CD4-positive, alpha-beta T cell (primary cell): ENCODE results near the gene LINGO1. TPM values are rescaled to one million over a fixed set of nuclear protein-coding genes. Genes with fewer than 3 reads are reported as not detected.

ENCODE experiments used
- ATAC-seq: fragments of 200-7000 bp; cut with Tn5 transposase; one replicate; pipeline ENCODE4 v1.10.0; 2022; ENCODE audit warnings: mild to moderate bottlenecking; ENCODE audit not compliant: poor library complexity
- CTCF ChIA-PET: fragments of 350-600 bp; sonication (Branson Sonifier 250); formaldehyde crosslinking; loops from one replicate; lab custom pipeline; 2021; ENCODE audit warnings: antibody characterized with exemption, inconsistent platforms; lab: Charles Lee
- POLR2A ChIA-PET: fragments of 350-600 bp; sonication (Branson Sonifier 250); formaldehyde crosslinking; loops from one replicate; lab custom pipeline; 2021; ENCODE audit warnings: antibody characterized with exemption, inconsistent platforms; lab: Charles Lee
- DNase-seq, 14 experiments: peaks; one replicate each; pipeline ENCODE4 v3.0.0-alpha.2; 2013 to 2020; ENCODE audit warnings: mixed read lengths in 2 of 14
- H3K27ac ChIP-seq, 2 donors: one replicate each; pipeline versions ENCODE4 v1.5.1 to v1.7.0; 2013; ENCODE audit warnings: low read length in 2 of 2, low read depth in 1 of 2, mild to moderate bottlenecking in 1 of 2
- H3K27me3 ChIP-seq, 2 experiments: 1 replicate in 1 of 2; 2 replicates in 1 of 2; pipeline versions ENCODE4 v1.6.1 to v1.7.0; 2013; ENCODE audit warnings: low read length in 2 of 2, control low read depth in 1 of 2, mild to moderate bottlenecking in 1 of 2, moderate library complexity in 1 of 2; ENCODE audit not compliant: insufficient read depth in 2 of 2, control insufficient read depth in 1 of 2
- H3K36me3 ChIP-seq: one replicate; pipeline ENCODE4 v1.6.1; 2013; ENCODE audit warnings: low read length, control low read depth; ENCODE audit not compliant: insufficient read depth
- H3K4me1 ChIP-seq: one replicate; pipeline ENCODE4 v1.6.1; 2013; ENCODE audit warnings: low read length, control low read depth; ENCODE audit not compliant: insufficient read depth
- H3K4me3 ChIP-seq: one replicate; pipeline ENCODE4 v1.5.1; 2013; ENCODE audit warnings: mild to moderate bottlenecking, low read length, moderate library complexity
- H3K9me3 ChIP-seq, 2 experiments: 1 replicate in 1 of 2; 2 replicates in 1 of 2; pipeline versions ENCODE4 v1.6.1 to v1.7.0; 2013; ENCODE audit warnings: low read length in 2 of 2, mild to moderate bottlenecking in 2 of 2, control low read depth in 1 of 2, moderate library complexity in 1 of 2; ENCODE audit not compliant: control insufficient read depth in 1 of 2, insufficient read depth in 1 of 2
- H3K27ac Mint-ChIP-seq: one replicate; pipeline ENCODE4 v1.8.0; 2020; ENCODE audit warnings: mixed read lengths
- H3K27me3 Mint-ChIP-seq: one replicate; pipeline ENCODE4 v1.8.0; 2021; ENCODE audit warnings: mixed read lengths
- H3K36me3 Mint-ChIP-seq: one replicate; pipeline ENCODE4 v1.8.0; 2021; ENCODE audit warnings: low read depth, mixed read lengths
- H3K4me1 Mint-ChIP-seq: one replicate; pipeline ENCODE4 v1.8.0; 2021; ENCODE audit warnings: low read depth, mixed read lengths
- H3K4me3 Mint-ChIP-seq: one replicate; pipeline ENCODE4 v1.8.0; 2020; ENCODE audit warnings: mild to moderate bottlenecking, mixed read lengths
- H3K9me3 Mint-ChIP-seq: one replicate; pipeline ENCODE4 v1.8.0; 2020; ENCODE audit warnings: mixed read lengths
- CTCF ChIP-seq: fragments of 200-600 bp; IDR thresholded peaks from one replicate; pipeline ENCODE4 v1.8.0; 2022; ENCODE audit warnings: antibody characterized with exemption, mild to moderate bottlenecking
- intact Hi-C, 2 experiments: fragments of 100-400 bp; cut with DNase I in 1 of 2; cut with micrococcal nuclease in 1 of 2; formaldehyde crosslinking; loops; one replicate each; pipeline versions ENCODE4 v1.15.1 to v1.9.0; 2023 to 2025; cut with DNase I, micrococcal nuclease
- total RNA-seq, 174 experiments: library from RNA in 2 of 174; stranded (reverse) in 2 of 174; gene quantifications; one replicate each; pipeline ENCODE4 v1.2.3 and lab custom pipeline; 2021 to 2026

Gene LINGO1
- total RNA-seq, 2 experiments from 2014 or later: not detected

GRCh38 chr15:77582763-77583162, 49.9 kb downstream of the LINGO1 start:
- H3K4me3 Mint-ChIP-seq: no peak overlapping the region
- no peaks in the 10 kb centered on the region for H3K27me3 Mint-ChIP-seq
- intact Hi-C loops: no loop called here
- H3K4me1 ChIP-seq: no peaks in the 10 kb centered on the region
- no peak overlapping the region for H3K4me3 ChIP-seq
- H3K9me3 Mint-ChIP-seq: no peaks in the 10 kb centered on the region
- ChIA-PET POLR2A (no interaction called here), CTCF (no interaction called here)
- no peaks in the 10 kb centered on the region for H3K4me1 Mint-ChIP-seq
- no peaks in the 10 kb centered on the region for H3K9me3 ChIP-seq
- no peaks in the 10 kb centered on the region for H3K36me3 ChIP-seq
- ATAC-seq: no peak
- no peaks in the 10 kb centered on the region for H3K27me3 ChIP-seq
- no peaks in the 10 kb centered on the region for H3K36me3 Mint-ChIP-seq
- DNase-seq: no peak
- H3K27ac ChIP-seq: no peak overlapping the region
- no peak for TF ChIP-seq CTCF
- H3K27ac Mint-ChIP-seq: no peak overlapping the region

- no peak overlapping the region for H3K4me3 ChIP-seq
- Mint-ChIP-seq H3K4me1 (no peaks in the 10 kb centered on the region), H3K9me3 (no peaks in the 10 kb centered on the region), H3K4me3 (no peak overlapping the region), H3K36me3 (no peaks in the 10 kb centered on the region), H3K27ac (no peak overlapping the region), H3K27me3 (no peaks in the 10 kb centered on the region)
- no peak for ATAC-seq
- H3K27ac ChIP-seq: no peak overlapping the region
- no peaks in the 10 kb centered on the region for H3K9me3 ChIP-seq
- intact Hi-C loops: no loop called here
- no peaks in the 10 kb centered on the region for H3K27me3 ChIP-seq
- ChIA-PET POLR2A (no interaction called here), CTCF (no interaction called here)
- no peaks in the 10 kb centered on the region for H3K4me1 ChIP-seq
- DNase-seq: no peak
- no peak for TF ChIP-seq CTCF
- H3K36me3 ChIP-seq: no peaks in the 10 kb centered on the region
Measured at GRCh38 chr15:77581896-77582569, 50.7 kb downstream of the LINGO1 start.

- ChIA-PET CTCF (no interaction called here), POLR2A (no interaction called here)
- intact Hi-C loops: no loop called here
- Histone ChIP-seq H3K36me3 (no peaks in the 10 kb centered on the region), H3K27me3 (no peaks in the 10 kb centered on the region), H3K4me3 (no peak overlapping the region), H3K9me3 (no peaks in the 10 kb centered on the region), H3K27ac (no peak overlapping the region), H3K4me1 (no peaks in the 10 kb centered on the region)
- no peaks in the 10 kb centered on the region for H3K36me3 Mint-ChIP-seq
- H3K9me3 Mint-ChIP-seq: no peaks in the 10 kb centered on the region
- no peak for DNase-seq
- H3K27ac Mint-ChIP-seq: no peak overlapping the region
- no peak for ATAC-seq
- H3K27me3 Mint-ChIP-seq: no peaks in the 10 kb centered on the region
- H3K4me3 Mint-ChIP-seq: no peak overlapping the region
- no peaks in the 10 kb centered on the region for H3K4me1 Mint-ChIP-seq
- no peak for TF ChIP-seq CTCF
Measured at GRCh38 chr15:77580996-77581682, 51.6 kb downstream of the LINGO1 start.
